ENCODE data around the gene ACOT12.
A peak's percentile ranks its signal among the peaks of the same experiment; 100 is the strongest.
"Not testable (repeated sequence)": the region's sequence is repeated elsewhere in the genome, so short reads cannot be mapped to it uniquely, and the experiment has no call there.

Gene ACOT12

GRCh38 chr5:81344736-81345135, 49.2 kb downstream of the ACOT12 start:
- DNase-seq (ENCODE audit: low read depth, low spot score) = no peak

GRCh38 chr5:81338213-81338612, 55.7 kb downstream of the ACOT12 start:
- not testable (repeated sequence) for DNase-seq (ENCODE audit: low read depth, low spot score)

GRCh38 chr5:81337803-81338202, 56.1 kb downstream of the ACOT12 start:
- no peak for DNase-seq (ENCODE audit: low read depth, low spot score)

- DNase-seq (ENCODE audit: low read depth, low spot score) = no peak
Observed at GRCh38 chr5:81336556-81336955, 57.4 kb downstream of the ACOT12 start.

- no peak for DNase-seq (ENCODE audit: low read depth, low spot score)
Observed at GRCh38 chr5:81335946-81336345, 58.0 kb downstream of the ACOT12 start.

- DNase-seq (ENCODE audit: low read depth, low spot score) = no peak
Observed at GRCh38 chr5:81334304-81335061, 59.5 kb downstream of the ACOT12 start.

- DNase-seq (ENCODE audit: low read depth, low spot score) = no peak
Observed at GRCh38 chr5:81326554-81326953, 67.4 kb downstream of the ACOT12 start.

- no peak for DNase-seq (ENCODE audit: low read depth, low spot score)
Observed at GRCh38 chr5:81317536-81317935, 76.4 kb downstream of the ACOT12 start.

- DNase-seq (ENCODE audit: low read depth, low spot score) = peak; percentile 31
Observed at GRCh38 chr5:81316571-81316970, 77.4 kb downstream of the ACOT12 start.

GRCh38 chr5:81315830-81316229, 78.1 kb downstream of the ACOT12 start:
- no peak for DNase-seq (ENCODE audit: low read depth, low spot score)

- DNase-seq (ENCODE audit: low read depth, low spot score) = peak; percentile 56
Observed at GRCh38 chr5:81315336-81315735, 78.6 kb downstream of the ACOT12 start.

GRCh38 chr5:81314581-81314980, 79.4 kb downstream of the ACOT12 start:
- DNase-seq (ENCODE audit: low read depth, low spot score) = no peak

- DNase-seq (ENCODE audit: low read depth, low spot score) = no peak
Observed at GRCh38 chr5:81313686-81314085, 80.2 kb downstream of the ACOT12 start.

- no peak for DNase-seq (ENCODE audit: low read depth, low spot score)
Observed at GRCh38 chr5:81313278-81313677, 80.7 kb downstream of the ACOT12 start.

- no peak for DNase-seq (ENCODE audit: low read depth, low spot score)
Observed at GRCh38 chr5:81310402-81311063, 83.4 kb downstream of the ACOT12 start.

GRCh38 chr5:81308836-81309235, 85.1 kb downstream of the ACOT12 start:
- no peak for DNase-seq (ENCODE audit: low read depth, low spot score)

- DNase-seq (ENCODE audit: low read depth, low spot score) = no peak
Observed at GRCh38 chr5:81305785-81306184, 88.1 kb downstream of the ACOT12 start.

GRCh38 chr5:81303563-81303962, 90.4 kb downstream of the ACOT12 start:
- peak; percentile 42 for DNase-seq (ENCODE audit: low read depth, low spot score)

- DNase-seq (ENCODE audit: low read depth, low spot score) = no peak
Observed at GRCh38 chr5:81302596-81302995, 91.3 kb downstream of the ACOT12 start.

GRCh38 chr5:81301271-81302015, 92.5 kb downstream of the ACOT12 start, which contains the start of gene ZCCHC9:
Gene ZCCHC9 (plus strand): TSS chr5:81301587. CDS start chr5:81304758, 3,171 bp downstream.
- peak; percentile 98 for DNase-seq (ENCODE audit: low read depth, low spot score)

- no peak for DNase-seq (ENCODE audit: low read depth, low spot score)
Observed at GRCh38 chr5:81300921-81301270, 93.0 kb downstream of the ACOT12 start.

- no peak for DNase-seq (ENCODE audit: low read depth, low spot score)
Observed at GRCh38 chr5:81297531-81297930, 96.4 kb downstream of the ACOT12 start.

Data from astrocyte of the hippocampus (primary cell).